ENCODE measurements around the gene ID1.
"Not testable (repeated sequence)": the region's sequence is repeated elsewhere in the genome, so short reads cannot be mapped to it uniquely, and the experiment has no call there.

The ID1 gene

GRCh38 chr20:31573555-31574321, 31.4 kb upstream of the ID1 start:
- DNase-seq (ENCODE audit: low spot score) = no peak

- DNase-seq (ENCODE audit: low spot score) = not testable (repeated sequence)
Observed at GRCh38 chr20:31574986-31575385, 30.1 kb upstream of the ID1 start.

- no peak for DNase-seq (ENCODE audit: low spot score)
Observed at GRCh38 chr20:31576751-31577150, 28.3 kb upstream of the ID1 start.

- DNase-seq (ENCODE audit: low spot score) = no peak
Observed at GRCh38 chr20:31577194-31577593, 27.9 kb upstream of the ID1 start.

- no peak for DNase-seq (ENCODE audit: low spot score)
Observed at GRCh38 chr20:31578448-31579138, 26.5 kb upstream of the ID1 start.

GRCh38 chr20:31579245-31579644, 25.8 kb upstream of the ID1 start:
- DNase-seq (ENCODE audit: low spot score) = no peak

GRCh38 chr20:31579941-31580651, 25.0 kb upstream of the ID1 start:
- DNase-seq (ENCODE audit: low spot score) = not testable (repeated sequence)

GRCh38 chr20:31580706-31581105, 24.4 kb upstream of the ID1 start:
- DNase-seq (ENCODE audit: low spot score) = no peak

GRCh38 chr20:31581391-31581790, 23.7 kb upstream of the ID1 start:
- DNase-seq (ENCODE audit: low spot score) = no peak

- peak; percentile 62 for DNase-seq (ENCODE audit: low spot score)
Observed at GRCh38 chr20:31587545-31588389, 17.3 kb upstream of the ID1 start.

- no peak for DNase-seq (ENCODE audit: low spot score)
Observed at GRCh38 chr20:31590717-31591225, 14.3 kb upstream of the ID1 start.

- no peak for DNase-seq (ENCODE audit: low spot score)
Observed at GRCh38 chr20:31593221-31594001, 11.7 kb upstream of the ID1 start.

- DNase-seq (ENCODE audit: low spot score) = no peak
Observed at GRCh38 chr20:31594002-31594557, 11.0 kb upstream of the ID1 start.

GRCh38 chr20:31594558-31595379, 10.3 kb upstream of the ID1 start:
- DNase-seq (ENCODE audit: low spot score) = no peak

- no peak for DNase-seq (ENCODE audit: low spot score)
Observed at GRCh38 chr20:31595380-31595653, 9.8 kb upstream of the ID1 start.

- DNase-seq (ENCODE audit: low spot score) = peak; percentile 89
Observed at GRCh38 chr20:31595654-31596411, 9.3 kb upstream of the ID1 start.

GRCh38 chr20:31596412-31596715, 8.7 kb upstream of the ID1 start:
- not testable (repeated sequence) for DNase-seq (ENCODE audit: low spot score)

- no peak for DNase-seq (ENCODE audit: low spot score)
Observed at GRCh38 chr20:31596831-31597480, 8.1 kb upstream of the ID1 start.

- no peak for DNase-seq (ENCODE audit: low spot score)
Observed at GRCh38 chr20:31597481-31597855, 7.6 kb upstream of the ID1 start.
